Measurements from ENCODE around the gene FAM25A. TPM values are rescaled to one million over a fixed set of nuclear protein-coding genes. Genes with fewer than 3 reads are reported as not detected.
"Not testable (repeated sequence)": the region's sequence is repeated elsewhere in the genome, so short reads cannot be mapped to it uniquely, and the experiment has no call there.

The FAM25A gene
- total RNA-seq, 2 donors from 2014 or later = not detected

DNA sequence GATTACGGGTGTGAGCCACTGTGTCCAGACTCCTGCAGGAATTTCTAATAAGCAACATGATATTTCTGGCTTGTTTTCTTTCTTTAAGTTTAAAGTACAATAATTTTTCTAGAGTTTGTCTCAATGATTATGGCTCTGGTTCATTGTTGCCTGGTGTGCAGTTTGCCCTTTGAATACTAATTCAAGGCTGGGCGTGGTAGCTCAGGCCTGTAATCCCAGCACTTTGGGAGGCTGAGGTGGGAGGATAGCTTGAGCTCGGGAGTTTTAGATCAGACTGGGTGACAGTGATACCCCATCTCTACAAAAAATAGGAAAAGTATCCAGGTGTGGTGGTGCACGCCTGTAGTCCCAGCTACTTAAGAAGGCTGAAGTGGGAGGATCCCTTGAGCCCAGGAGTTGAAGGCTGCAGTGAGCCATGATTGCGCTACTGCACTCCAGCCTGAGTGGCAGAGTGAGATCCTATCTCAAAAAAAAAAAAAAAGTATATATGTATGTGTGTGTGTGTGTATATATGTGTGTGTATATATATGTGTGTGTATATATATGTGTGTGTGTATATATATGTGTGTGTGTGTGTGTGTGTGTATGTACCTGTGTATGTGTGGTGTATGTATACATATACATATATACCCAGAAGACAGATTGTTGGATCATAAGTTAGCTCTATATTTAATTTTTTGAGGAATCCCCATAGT lies 43.6 kb upstream of the FAM25A start:
- TF ChIP-seq, protein P1, sequence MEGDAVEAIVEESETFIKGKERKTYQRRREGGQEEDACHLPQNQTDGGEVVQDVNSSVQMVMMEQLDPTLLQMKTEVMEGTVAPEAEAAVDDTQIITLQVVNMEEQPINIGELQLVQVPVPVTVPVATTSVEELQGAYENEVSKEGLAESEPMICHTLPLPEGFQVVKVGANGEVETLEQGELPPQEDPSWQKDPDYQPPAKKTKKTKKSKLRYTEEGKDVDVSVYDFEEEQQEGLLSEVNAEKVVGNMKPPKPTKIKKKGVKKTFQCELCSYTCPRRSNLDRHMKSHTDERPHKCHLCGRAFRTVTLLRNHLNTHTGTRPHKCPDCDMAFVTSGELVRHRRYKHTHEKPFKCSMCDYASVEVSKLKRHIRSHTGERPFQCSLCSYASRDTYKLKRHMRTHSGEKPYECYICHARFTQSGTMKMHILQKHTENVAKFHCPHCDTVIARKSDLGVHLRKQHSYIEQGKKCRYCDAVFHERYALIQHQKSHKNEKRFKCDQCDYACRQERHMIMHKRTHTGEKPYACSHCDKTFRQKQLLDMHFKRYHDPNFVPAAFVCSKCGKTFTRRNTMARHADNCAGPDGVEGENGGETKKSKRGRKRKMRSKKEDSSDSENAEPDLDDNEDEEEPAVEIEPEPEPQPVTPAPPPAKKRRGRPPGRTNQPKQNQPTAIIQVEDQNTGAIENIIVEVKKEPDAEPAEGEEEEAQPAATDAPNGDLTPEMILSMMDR (IDR thresholded peaks at IDR 0.05) = no peak
- no peak for DNase-seq (ENCODE audit: low spot score)
- Histone ChIP-seq H3K27me3 (replicated peaks; ENCODE audit: insufficient read depth) (no peaks in the 10 kb centered on the region), H3K36me3 (no peaks in the 10 kb centered on the region), H3K4me3 (no peak overlapping the region), H3K27ac (no peak overlapping the region), H3K4me1 (ENCODE audit: control insufficient read depth in 1 of 2, low read depth in 2 of 2) (peaks cover 37 to 51% of the 10 kb centered on the region in 2 donors), H3K9me3 (no peaks in the 10 kb centered on the region)
- ATAC-seq (ENCODE audit: insufficient number of reproducible peaks, low FRiP score, low read depth) = no peak

DNA sequence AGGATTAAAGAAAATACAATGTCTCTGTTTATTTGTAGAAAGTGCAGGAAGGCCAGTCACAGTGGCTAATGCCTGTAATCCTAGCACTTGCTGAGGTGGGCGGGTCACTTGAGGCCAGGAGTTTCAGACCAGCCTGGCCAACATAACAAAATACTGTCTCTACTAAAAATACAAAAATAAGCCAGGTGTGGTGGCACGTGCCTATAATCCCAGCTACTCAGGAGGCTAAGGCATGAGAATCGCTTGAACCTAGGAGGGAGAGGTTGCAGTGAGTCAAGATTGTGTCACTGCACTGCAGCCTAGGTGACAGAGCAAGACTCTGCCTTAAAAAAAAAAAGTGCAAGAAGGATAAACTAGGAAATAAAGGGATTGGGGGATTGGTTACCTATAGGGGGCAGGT lies 41.6 kb upstream of the FAM25A start:
- H3K4me3 ChIP-seq; ATAC-seq (ENCODE audit: insufficient number of reproducible peaks, low FRiP score, low read depth); H3K27me3 ChIP-seq (replicated peaks; ENCODE audit: insufficient read depth); DNase-seq (ENCODE audit: low spot score); H3K36me3 ChIP-seq; H3K9me3 ChIP-seq: not testable (repeated sequence)
- Histone ChIP-seq H3K27ac (peak overlapping the region; percentile 21 to 96), H3K4me1 (ENCODE audit: control insufficient read depth in 1 of 2, low read depth in 2 of 2) (peaks cover 25 to 42% of the 10 kb centered on the region in 2 donors)

DNA sequence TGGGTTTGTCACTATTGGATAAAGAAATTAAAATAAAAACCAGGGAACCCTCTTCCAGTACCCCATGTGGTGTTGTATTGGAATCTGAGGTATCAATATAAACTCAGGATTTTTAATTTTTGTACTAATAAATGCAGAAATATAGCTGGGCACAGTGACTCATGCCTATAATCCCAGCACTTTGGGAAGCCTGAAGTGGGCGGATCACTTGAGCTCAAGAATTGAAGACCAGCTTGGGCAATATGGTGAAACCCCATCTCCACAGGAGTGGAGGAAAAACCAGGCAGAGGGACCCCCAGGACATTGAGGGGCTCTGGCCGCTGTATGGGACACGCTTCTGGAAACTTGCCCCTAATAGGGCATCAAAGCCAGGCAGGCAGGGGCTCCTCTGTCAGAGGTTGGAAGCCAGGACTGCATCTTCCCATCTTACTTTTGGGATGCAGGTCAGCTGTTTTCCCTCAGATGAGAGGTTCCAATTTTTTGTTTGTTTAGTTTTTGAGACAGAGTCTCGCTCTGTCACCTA lies 40.7 kb upstream of the FAM25A start:
- no peaks in the 10 kb centered on the region for H3K36me3 ChIP-seq
- H3K4me3 ChIP-seq = no peak overlapping the region
- peaks cover 25 to 42% of the 10 kb centered on the region in 2 donors for H3K4me1 ChIP-seq (ENCODE audit: control insufficient read depth in 1 of 2, low read depth in 2 of 2)
- H3K9me3 ChIP-seq = no peaks in the 10 kb centered on the region
- no peak for ATAC-seq (ENCODE audit: insufficient number of reproducible peaks, low FRiP score, low read depth)
- no peaks in the 10 kb centered on the region for H3K27me3 ChIP-seq (replicated peaks; ENCODE audit: insufficient read depth)
- TF ChIP-seq, protein P1 (IDR thresholded peaks at IDR 0.05) = no peak
- H3K27ac ChIP-seq = peak overlapping the region; percentile 86 to 96
- DNase-seq (ENCODE audit: low spot score) = no peak

DNA sequence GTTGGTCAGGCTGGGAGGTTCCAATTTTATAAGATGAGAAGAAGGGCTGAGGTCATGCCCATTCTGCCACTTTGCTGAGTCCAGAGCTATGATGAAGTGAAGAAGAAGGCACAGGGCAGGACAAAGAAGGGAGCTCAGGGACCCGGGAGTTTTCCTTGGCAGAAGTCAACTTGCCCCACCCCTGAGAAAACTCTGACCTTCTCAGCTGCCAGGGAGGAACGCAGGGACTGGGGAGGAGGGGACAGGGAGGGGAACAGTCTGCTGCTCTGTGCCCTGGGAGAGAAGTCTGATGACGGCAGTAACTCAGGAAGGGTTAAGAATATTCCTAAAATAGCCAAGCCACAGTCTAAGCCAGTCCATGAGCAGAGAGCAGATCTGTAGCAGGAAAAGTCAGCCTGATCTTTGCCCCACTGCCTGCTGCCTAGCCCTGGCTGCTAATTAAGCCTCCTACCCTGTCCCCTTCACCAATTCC lies 40.1 kb upstream of the FAM25A start:
- peak overlapping the region; percentile 38 for H3K4me3 ChIP-seq
- H3K27me3 ChIP-seq (replicated peaks; ENCODE audit: insufficient read depth) = no peaks in the 10 kb centered on the region
- H3K4me1 ChIP-seq (ENCODE audit: control insufficient read depth in 1 of 2, low read depth in 2 of 2) = peaks cover 25 to 42% of the 10 kb centered on the region in 2 donors
- peak overlapping the region; percentile 86 to 96 for H3K27ac ChIP-seq
- TF ChIP-seq, protein P1 (IDR thresholded peaks at IDR 0.05) = no peak
- no peaks in the 10 kb centered on the region for H3K9me3 ChIP-seq
- no peaks in the 10 kb centered on the region for H3K36me3 ChIP-seq
- DNase-seq (ENCODE audit: low spot score) (no peak), ATAC-seq (ENCODE audit: insufficient number of reproducible peaks, low FRiP score, low read depth) (peak; percentile 63)

DNA sequence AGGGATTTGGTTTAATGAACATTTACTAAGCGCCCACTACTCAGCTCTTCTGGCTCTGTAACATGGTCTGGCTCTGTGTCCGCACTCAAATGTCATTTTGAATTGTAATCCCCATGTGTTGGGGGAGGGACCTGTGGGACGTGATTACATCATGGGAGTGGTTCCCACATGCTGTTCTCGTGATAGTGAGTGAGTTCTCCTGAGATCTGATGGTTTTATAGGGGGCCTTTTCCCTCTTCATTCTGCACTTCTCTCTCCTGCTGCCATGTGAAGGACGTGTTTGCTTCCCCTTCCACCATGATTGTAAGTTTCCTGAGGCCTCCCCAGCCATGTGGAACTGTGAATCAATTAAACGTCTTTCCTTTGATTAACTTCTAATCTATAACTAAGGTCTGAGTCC lies 39.1 kb upstream of the FAM25A start:
- H3K9me3 ChIP-seq; ATAC-seq (ENCODE audit: insufficient number of reproducible peaks, low FRiP score, low read depth); H3K4me3 ChIP-seq; H3K27me3 ChIP-seq (replicated peaks; ENCODE audit: insufficient read depth); DNase-seq (ENCODE audit: low spot score); H3K36me3 ChIP-seq: not testable (repeated sequence)
- H3K4me1 ChIP-seq (ENCODE audit: control insufficient read depth in 1 of 2, low read depth in 2 of 2) = peaks cover 25 to 42% of the 10 kb centered on the region in 2 donors
- H3K27ac ChIP-seq = peak overlapping the region; percentile 86 to 96

DNA sequence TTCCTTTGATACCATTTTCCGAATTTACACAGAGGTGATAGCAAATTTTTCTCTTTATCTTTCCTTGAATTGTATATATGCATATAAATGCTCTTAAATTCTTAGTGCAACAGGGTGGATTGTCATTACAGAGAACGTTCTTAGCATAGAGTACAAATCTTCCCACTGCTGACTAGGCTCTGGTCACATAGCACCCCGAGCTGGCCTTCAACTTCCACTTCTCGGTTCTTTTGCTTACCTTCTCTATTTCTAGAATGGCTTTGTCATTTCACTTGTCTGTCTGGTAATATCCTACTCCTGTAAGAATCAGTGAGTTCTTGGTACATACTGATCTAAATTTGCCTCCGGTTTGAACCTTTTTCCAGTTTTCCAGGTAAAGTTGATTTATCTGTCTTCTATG lies 38.4 kb upstream of the FAM25A start:
- H3K36me3 ChIP-seq = no peaks in the 10 kb centered on the region
- TF ChIP-seq, protein P1 (IDR thresholded peaks at IDR 0.05) = no peak
- H3K27me3 ChIP-seq (replicated peaks; ENCODE audit: insufficient read depth) = no peaks in the 10 kb centered on the region
- ATAC-seq (ENCODE audit: insufficient number of reproducible peaks, low FRiP score, low read depth) (no peak), DNase-seq (ENCODE audit: low spot score) (no peak)
- peak overlapping the region; percentile 86 to 96 for H3K27ac ChIP-seq
- H3K4me3 ChIP-seq = no peak overlapping the region
- H3K9me3 ChIP-seq = no peaks in the 10 kb centered on the region
- peaks cover 25 to 42% of the 10 kb centered on the region in 2 donors for H3K4me1 ChIP-seq (ENCODE audit: control insufficient read depth in 1 of 2, low read depth in 2 of 2)

DNA sequence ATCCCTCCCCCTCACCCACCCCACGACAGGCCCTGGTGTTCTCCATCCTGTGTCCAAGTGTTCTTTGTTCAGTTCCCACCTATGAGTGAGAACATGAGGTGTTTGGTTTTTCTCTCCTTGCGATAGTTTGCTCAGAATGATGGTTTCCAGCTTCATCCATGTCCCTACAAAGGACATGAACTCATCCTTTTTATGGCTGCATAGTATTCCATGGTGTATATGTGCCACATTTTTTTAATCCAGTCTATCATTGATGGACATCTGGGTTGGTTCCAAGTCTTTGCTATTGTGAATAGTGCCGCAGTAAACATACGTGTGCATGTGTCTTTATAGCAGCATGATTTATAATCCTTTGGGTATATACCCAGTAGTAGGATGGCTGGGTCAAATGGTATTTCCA lies 35.6 kb upstream of the FAM25A start:
- not testable (repeated sequence) for ATAC-seq (ENCODE audit: insufficient number of reproducible peaks, low FRiP score, low read depth); H3K36me3 ChIP-seq; H3K4me3 ChIP-seq; H3K27ac ChIP-seq; H3K9me3 ChIP-seq; DNase-seq (ENCODE audit: low spot score); H3K27me3 ChIP-seq (replicated peaks; ENCODE audit: insufficient read depth)
- H3K4me1 ChIP-seq (ENCODE audit: control insufficient read depth in 1 of 2, low read depth in 2 of 2) = peaks cover 18 to 34% of the 10 kb centered on the region in 2 donors
